Natural killer cell (primary cell): ENCODE data around the gene MAP3K8. TPM values are rescaled to one million over a fixed set of nuclear protein-coding genes. Genes with fewer than 3 reads are reported as not detected.
A peak's percentile ranks its signal among the peaks of the same experiment; 100 is the strongest.

ENCODE experiments used
- ATAC-seq, 3 donors: fragments of 150-1000 bp in 2 of 3; fragments of 200-7000 bp in 1 of 3; cut with Tn5 transposase; 1 replicate in 1 of 3; 2 replicates in 2 of 3; pipeline ENCODE4 v1.10.0; 2021; ENCODE audit warnings: mild to moderate bottlenecking in 2 of 3, moderate library complexity in 2 of 3
- DNase-seq, 2 donors: peaks; one replicate each; pipeline versions ENCODE4 v3.0.0 to v3.0.0-alpha.2; 2013 to 2021; ENCODE audit warnings: mixed read lengths in 1 of 2
- H3K27ac ChIP-seq: one replicate; pipeline ENCODE4 v1.5.1; 2013; ENCODE audit warnings: mild to moderate bottlenecking, low read length
- H3K27me3 ChIP-seq: one replicate; pipeline ENCODE4 v1.6.1; 2013; ENCODE audit warnings: low read length; ENCODE audit not compliant: control insufficient read depth, insufficient read depth
- H3K36me3 ChIP-seq: one replicate; pipeline ENCODE4 v1.6.1; 2013; ENCODE audit warnings: low read length; ENCODE audit not compliant: control insufficient read depth, insufficient read depth
- H3K4me1 ChIP-seq: one replicate; pipeline ENCODE4 v1.6.1; 2013; ENCODE audit warnings: low read length; ENCODE audit not compliant: control insufficient read depth, insufficient read depth
- H3K4me3 ChIP-seq: one replicate; pipeline ENCODE4 v1.5.1; 2013; ENCODE audit warnings: low read length
- H3K9me3 ChIP-seq: one replicate; pipeline ENCODE4 v1.6.1; 2013; ENCODE audit warnings: low read length; ENCODE audit not compliant: control insufficient read depth, insufficient read depth
- H3K27ac Mint-ChIP-seq, 2 donors: one replicate each; pipeline ENCODE4 v1.8.0; 2022; ENCODE audit warnings: mild to moderate bottlenecking in 2 of 2, mixed read lengths in 2 of 2, moderate library complexity in 1 of 2
- H3K27me3 Mint-ChIP-seq, 2 donors: one replicate each; pipeline ENCODE4 v1.8.0; 2022; ENCODE audit warnings: low read depth in 2 of 2, mixed read lengths in 2 of 2
- H3K36me3 Mint-ChIP-seq: one replicate; pipeline ENCODE4 v1.8.0; 2022; ENCODE audit warnings: mixed read lengths
- H3K4me1 Mint-ChIP-seq, 2 donors: one replicate each; pipeline ENCODE4 v1.8.0; 2022; ENCODE audit warnings: mixed read lengths in 2 of 2
- H3K4me3 Mint-ChIP-seq: one replicate; pipeline ENCODE4 v1.8.0; 2022; ENCODE audit warnings: mild to moderate bottlenecking, moderate library complexity, mixed read lengths
- H3K9me3 Mint-ChIP-seq, 2 donors: one replicate each; pipeline ENCODE4 v1.8.0; 2022; ENCODE audit warnings: mixed read lengths in 2 of 2
- whole genome bisulfite sequencing: methylation state at CpG from one replicate; pipeline ENCODE4 v1.1.7; 2013; ENCODE audit warnings: missing lambda C conversion rate; ENCODE audit not compliant: insufficient coverage; 5-methylcytosine and 5-hydroxymethylcytosine counted together
- intact Hi-C: fragments of 100-400 bp; cut with micrococcal nuclease; formaldehyde crosslinking; loops from one replicate; pipeline ENCODE4 v1.14.2; 2022
- total RNA-seq, 4 donors: library from RNA; stranded (reverse); fragments of 120-200 nt in 1 of 4; gene quantifications; one replicate each; pipeline versions ENCODE4 v1.2.3 to v1.2.4, GENCODE V29; 2013 to 2022
- TF ChIP-seq, protein P1 (sequence below): fragments of 200-600 bp; IDR thresholded peaks from one replicate; pipeline ENCODE4 v1.8.0; 2022; ENCODE audit warnings: antibody characterized with exemption

MAP3K8 gene
- total RNA-seq, 3 donors from 2014 or later (not counting 1 experiment from before 2014, with no cell fraction given) = 200 to 244 (median 236) TPM

DNA sequence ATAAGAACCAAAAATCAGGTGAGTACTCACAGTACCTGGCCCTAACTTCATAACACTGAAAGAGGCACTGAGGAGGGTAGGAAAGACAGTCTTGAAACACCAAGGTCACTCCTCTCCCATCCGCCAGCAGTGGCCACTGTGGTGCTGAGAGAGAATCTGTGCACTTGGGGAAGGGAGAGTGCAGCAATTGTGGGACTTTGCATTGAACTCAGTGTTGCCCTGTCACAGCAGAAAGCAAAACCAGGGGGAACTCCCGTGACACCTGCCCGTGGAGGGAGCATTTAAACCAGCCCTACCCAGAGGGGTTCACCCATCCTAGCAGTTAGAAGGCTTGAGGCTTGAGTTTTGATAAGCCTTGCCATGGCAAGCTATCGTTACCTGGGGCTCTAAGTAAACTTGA, 35.2 kb upstream of the MAP3K8 start:
- peak in 1 of 2 donors; percentile 36 for DNase-seq
- no peaks in the 10 kb centered on the region for H3K36me3 Mint-ChIP-seq

DNA sequence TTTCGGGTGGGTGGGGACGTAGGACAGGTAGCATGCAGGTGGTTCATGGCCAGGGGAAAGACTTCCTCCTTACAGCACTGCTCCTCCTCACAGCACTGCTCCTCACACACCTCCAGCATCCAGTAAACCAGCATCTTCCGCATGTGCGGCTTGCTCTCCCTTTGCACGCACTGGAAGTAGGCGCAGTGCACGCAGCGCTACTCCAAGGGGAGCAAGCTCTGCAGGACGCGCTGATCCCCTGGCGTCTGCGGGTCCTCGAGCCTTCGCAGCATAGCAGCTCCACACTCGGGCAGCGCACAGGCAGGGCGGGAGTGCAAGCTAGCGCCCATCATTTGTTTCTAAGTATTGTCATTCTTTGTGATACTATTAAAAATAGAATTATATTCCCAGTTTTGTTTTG, 30.5 kb upstream of the MAP3K8 start:
- Mint-ChIP-seq H3K4me1 (peaks cover 0 to 2% of the 10 kb centered on the region in 2 donors), H3K36me3 (no peaks in the 10 kb centered on the region), H3K27ac (no peak overlapping the region), H3K4me3 (no peak overlapping the region), H3K9me3 (no peaks in the 10 kb centered on the region), H3K27me3 (peaks cover 0 to 3% of the 10 kb centered on the region in 2 donors)
- Histone ChIP-seq H3K9me3 (no peaks in the 10 kb centered on the region), H3K4me1 (peaks cover 4% of the 10 kb centered on the region), H3K36me3 (no peaks in the 10 kb centered on the region), H3K27ac (no peak overlapping the region), H3K27me3 (no peaks in the 10 kb centered on the region), H3K4me3 (no peak overlapping the region)
- intact Hi-C loops = no loop called here
- no peak for ATAC-seq
- over 99% methylated on average over 15 of the region's 18 CpGs for WGBS
- TF ChIP-seq, protein P1, sequence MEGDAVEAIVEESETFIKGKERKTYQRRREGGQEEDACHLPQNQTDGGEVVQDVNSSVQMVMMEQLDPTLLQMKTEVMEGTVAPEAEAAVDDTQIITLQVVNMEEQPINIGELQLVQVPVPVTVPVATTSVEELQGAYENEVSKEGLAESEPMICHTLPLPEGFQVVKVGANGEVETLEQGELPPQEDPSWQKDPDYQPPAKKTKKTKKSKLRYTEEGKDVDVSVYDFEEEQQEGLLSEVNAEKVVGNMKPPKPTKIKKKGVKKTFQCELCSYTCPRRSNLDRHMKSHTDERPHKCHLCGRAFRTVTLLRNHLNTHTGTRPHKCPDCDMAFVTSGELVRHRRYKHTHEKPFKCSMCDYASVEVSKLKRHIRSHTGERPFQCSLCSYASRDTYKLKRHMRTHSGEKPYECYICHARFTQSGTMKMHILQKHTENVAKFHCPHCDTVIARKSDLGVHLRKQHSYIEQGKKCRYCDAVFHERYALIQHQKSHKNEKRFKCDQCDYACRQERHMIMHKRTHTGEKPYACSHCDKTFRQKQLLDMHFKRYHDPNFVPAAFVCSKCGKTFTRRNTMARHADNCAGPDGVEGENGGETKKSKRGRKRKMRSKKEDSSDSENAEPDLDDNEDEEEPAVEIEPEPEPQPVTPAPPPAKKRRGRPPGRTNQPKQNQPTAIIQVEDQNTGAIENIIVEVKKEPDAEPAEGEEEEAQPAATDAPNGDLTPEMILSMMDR = no peak
- no peak for DNase-seq

More for the DNA sequence above, 35.2 kb upstream of the MAP3K8 start:
- no peaks in the 10 kb centered on the region for H3K9me3 ChIP-seq
- peaks cover 12% of the 10 kb centered on the region for H3K4me1 ChIP-seq
- WGBS = 56% methylated on average over 3 of the region's 4 CpGs
- peak in 1 of 3 donors; percentile 21 for ATAC-seq
- TF ChIP-seq, protein P1 = no peak
- no peaks in the 10 kb centered on the region for H3K27me3 ChIP-seq
- Mint-ChIP-seq H3K4me3 (no peak overlapping the region), H3K27me3 (peaks cover 2 to 5% of the 10 kb centered on the region in 2 donors), H3K4me1 (peaks cover 0 to 8% of the 10 kb centered on the region in 2 donors), H3K27ac (no peak overlapping the region), H3K9me3 (no peaks in the 10 kb centered on the region)
- H3K36me3 ChIP-seq = no peaks in the 10 kb centered on the region
- H3K27ac ChIP-seq = no peak overlapping the region
- H3K4me3 ChIP-seq = no peak overlapping the region
- intact Hi-C loops = loop anchor here (10.0 kb wide), 1 partner anchor 404 kb away; no protein-coding TSS in a partner anchor

DNA sequence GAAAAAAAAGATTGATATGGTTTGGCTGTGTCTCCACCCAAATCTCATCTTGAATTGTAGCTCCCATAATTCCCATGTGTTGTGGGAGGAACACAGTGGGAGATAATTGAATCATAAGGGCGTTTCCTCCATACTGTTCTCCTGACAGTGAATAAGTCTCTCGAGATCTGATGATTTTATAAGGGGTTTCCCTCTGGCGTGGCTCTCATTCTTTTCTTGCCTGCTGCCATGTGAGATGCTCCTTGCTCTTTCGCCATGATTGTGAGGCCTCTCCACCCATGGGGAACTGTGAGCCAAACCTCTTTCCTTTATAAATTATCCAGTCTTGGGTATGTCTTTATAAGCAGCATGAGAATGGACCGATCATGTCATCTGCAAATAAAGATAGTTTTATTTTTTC, 29.4 kb upstream of the MAP3K8 start:
- TF ChIP-seq, protein P1 = no peak
- no peak for ATAC-seq

GRCh38 chr10:30411263-30411662, 22.7 kb upstream of the MAP3K8 start:
- intact Hi-C loops = no loop called here
- TF ChIP-seq, protein P1 = no peak
- H3K9me3 ChIP-seq = no peaks in the 10 kb centered on the region
- Mint-ChIP-seq H3K4me1 (peaks cover 0 to 4% of the 10 kb centered on the region in 2 donors), H3K9me3 (no peaks in the 10 kb centered on the region), H3K4me3 (no peak overlapping the region), H3K27ac (no peak overlapping the region), H3K36me3 (no peaks in the 10 kb centered on the region), H3K27me3 (no peaks in the 10 kb centered on the region)
- H3K27ac ChIP-seq = no peak overlapping the region
- no peak overlapping the region for H3K4me3 ChIP-seq
- DNase-seq (no peak), ATAC-seq (no peak)
- H3K36me3 ChIP-seq = no peaks in the 10 kb centered on the region
- H3K27me3 ChIP-seq = no peaks in the 10 kb centered on the region
- WGBS = 100% methylated on average over 1 of the region's 1 CpG
- H3K4me1 ChIP-seq = no peaks in the 10 kb centered on the region

More for the DNA sequence above, 29.4 kb upstream of the MAP3K8 start:
- Mint-ChIP-seq H3K27ac (no peak overlapping the region), H3K27me3 (peaks cover 0 to 3% of the 10 kb centered on the region in 2 donors), H3K4me3 (no peak overlapping the region), H3K9me3 (no peaks in the 10 kb centered on the region), H3K36me3 (no peaks in the 10 kb centered on the region), H3K4me1 (no peaks in the 10 kb centered on the region)
- intact Hi-C loops = no loop called here
- H3K27me3 ChIP-seq = no peaks in the 10 kb centered on the region
- no peaks in the 10 kb centered on the region for H3K4me1 ChIP-seq
- H3K27ac ChIP-seq = no peak overlapping the region
- no peak for DNase-seq
- H3K4me3 ChIP-seq = no peak overlapping the region
- H3K36me3 ChIP-seq = no peaks in the 10 kb centered on the region
- 83% methylated on average over 2 of the region's 5 CpGs for WGBS
- H3K9me3 ChIP-seq = no peaks in the 10 kb centered on the region
